ENCODE measurements around the gene TMED1. TPM values are rescaled to one million over a fixed set of nuclear protein-coding genes. Genes with fewer than 3 reads are reported as not detected.

The TMED1 gene
- total RNA-seq, 1 donor from 2014 or later: 20.4 TPM

- intact Hi-C loops (cut with DNase I): no loop called here
- peaks cover 0 to 31% of the 10 kb centered on the region in 2 donors for H3K36me3 ChIP-seq
These were observed 5.6 kb downstream of the TMED1 start for GRCh38 chr19:10830370-10830769.

DNA sequence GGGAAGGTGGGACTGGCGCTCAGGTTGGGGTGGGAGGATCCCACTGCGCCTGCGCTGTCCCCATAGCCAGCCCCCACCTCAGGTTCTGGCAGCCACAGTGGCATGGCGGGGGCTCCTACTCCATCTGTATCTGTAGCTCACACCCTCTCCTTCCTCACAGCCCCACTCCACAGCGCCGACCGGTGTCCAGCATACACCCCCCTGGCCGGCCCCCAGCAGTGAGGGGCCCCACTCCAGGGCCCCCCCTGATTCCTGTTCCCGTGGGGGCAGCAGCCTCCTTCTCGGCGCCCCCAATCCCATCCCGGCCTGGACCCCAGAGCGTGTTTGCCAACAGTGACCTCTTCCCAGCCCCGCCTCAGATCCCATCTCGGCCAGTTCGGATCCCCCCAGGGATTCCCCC is 6.0 kb downstream of the TMED1 start:
- no peak overlapping the region for H3K27ac ChIP-seq
- H3K27me3 ChIP-seq: no peaks in the 10 kb centered on the region
- TF ChIP-seq, protein P1, sequence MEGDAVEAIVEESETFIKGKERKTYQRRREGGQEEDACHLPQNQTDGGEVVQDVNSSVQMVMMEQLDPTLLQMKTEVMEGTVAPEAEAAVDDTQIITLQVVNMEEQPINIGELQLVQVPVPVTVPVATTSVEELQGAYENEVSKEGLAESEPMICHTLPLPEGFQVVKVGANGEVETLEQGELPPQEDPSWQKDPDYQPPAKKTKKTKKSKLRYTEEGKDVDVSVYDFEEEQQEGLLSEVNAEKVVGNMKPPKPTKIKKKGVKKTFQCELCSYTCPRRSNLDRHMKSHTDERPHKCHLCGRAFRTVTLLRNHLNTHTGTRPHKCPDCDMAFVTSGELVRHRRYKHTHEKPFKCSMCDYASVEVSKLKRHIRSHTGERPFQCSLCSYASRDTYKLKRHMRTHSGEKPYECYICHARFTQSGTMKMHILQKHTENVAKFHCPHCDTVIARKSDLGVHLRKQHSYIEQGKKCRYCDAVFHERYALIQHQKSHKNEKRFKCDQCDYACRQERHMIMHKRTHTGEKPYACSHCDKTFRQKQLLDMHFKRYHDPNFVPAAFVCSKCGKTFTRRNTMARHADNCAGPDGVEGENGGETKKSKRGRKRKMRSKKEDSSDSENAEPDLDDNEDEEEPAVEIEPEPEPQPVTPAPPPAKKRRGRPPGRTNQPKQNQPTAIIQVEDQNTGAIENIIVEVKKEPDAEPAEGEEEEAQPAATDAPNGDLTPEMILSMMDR (IDR thresholded peaks at IDR 0.05): no peak
- TF ChIP-seq POLR2A (IDR thresholded peaks at IDR 0.05) (no peak), POLR2AphosphoS5 (IDR thresholded peaks at IDR 0.05; ENCODE audit: insufficient read depth in 1 of 2, low read depth in 1 of 2) (no peak)
- H3K36me3 ChIP-seq: peaks cover 0 to 35% of the 10 kb centered on the region in 2 donors
- intact Hi-C loops (cut with DNase I): no loop called here
- no peaks in the 10 kb centered on the region for H3K9me3 ChIP-seq
- DNase-seq (ENCODE audit: extremely low spot score in 2 of 2): no peak
- H3K4me3 ChIP-seq: no peak overlapping the region
- H3K4me1 ChIP-seq: peaks cover 4% of the 10 kb centered on the region

More at GRCh38 chr19:10830370-10830769, 5.6 kb downstream of the TMED1 start:
- H3K9me3 ChIP-seq: no peaks in the 10 kb centered on the region
- TF ChIP-seq, protein P1 (IDR thresholded peaks at IDR 0.05): no peak
- TF ChIP-seq POLR2A (IDR thresholded peaks at IDR 0.05) (no peak), POLR2AphosphoS5 (IDR thresholded peaks at IDR 0.05; ENCODE audit: insufficient read depth in 1 of 2, low read depth in 1 of 2) (no peak)
- peaks cover 8% of the 10 kb centered on the region for H3K4me1 ChIP-seq
- no peak for DNase-seq (ENCODE audit: extremely low spot score in 2 of 2)
- no peak overlapping the region for H3K27ac ChIP-seq
- H3K27me3 ChIP-seq: no peaks in the 10 kb centered on the region
- H3K4me3 ChIP-seq: no peak overlapping the region

GRCh38 chr19:10828981-10829821 is 6.8 kb downstream of the TMED1 start:
- Histone ChIP-seq H3K4me3 (no peak overlapping the region), H3K9me3 (no peaks in the 10 kb centered on the region), H3K4me1 (no peaks in the 10 kb centered on the region), H3K36me3 (peaks cover 0 to 43% of the 10 kb centered on the region in 2 donors), H3K27me3 (no peaks in the 10 kb centered on the region), H3K27ac (no peak overlapping the region)
- no peak for DNase-seq (ENCODE audit: extremely low spot score in 2 of 2)
- intact Hi-C loops (cut with DNase I): no loop called here
- TF ChIP-seq POLR2A (IDR thresholded peaks at IDR 0.05): no peak
- peak in 1 of 2 donors; percentile 21 for TF ChIP-seq POLR2AphosphoS5 (IDR thresholded peaks at IDR 0.05; ENCODE audit: insufficient read depth in 1 of 2, low read depth in 1 of 2)

GRCh38 chr19:10826846-10827245 is 9.2 kb downstream of the TMED1 start:
- H3K27ac ChIP-seq: no peak overlapping the region
- intact Hi-C loops (cut with DNase I): no loop called here
- H3K36me3 ChIP-seq: peaks cover 0 to 60% of the 10 kb centered on the region in 2 donors
- H3K4me1 ChIP-seq: no peaks in the 10 kb centered on the region
- no peak for DNase-seq (ENCODE audit: extremely low spot score in 2 of 2)
- TF ChIP-seq POLR2AphosphoS5 (IDR thresholded peaks at IDR 0.05; ENCODE audit: insufficient read depth in 1 of 2, low read depth in 1 of 2) (no peak), POLR2A (IDR thresholded peaks at IDR 0.05) (no peak)
- TF ChIP-seq, protein P1 (IDR thresholded peaks at IDR 0.05): no peak
- no peaks in the 10 kb centered on the region for H3K27me3 ChIP-seq
- no peak overlapping the region for H3K4me3 ChIP-seq
- H3K9me3 ChIP-seq: no peaks in the 10 kb centered on the region

DNA sequence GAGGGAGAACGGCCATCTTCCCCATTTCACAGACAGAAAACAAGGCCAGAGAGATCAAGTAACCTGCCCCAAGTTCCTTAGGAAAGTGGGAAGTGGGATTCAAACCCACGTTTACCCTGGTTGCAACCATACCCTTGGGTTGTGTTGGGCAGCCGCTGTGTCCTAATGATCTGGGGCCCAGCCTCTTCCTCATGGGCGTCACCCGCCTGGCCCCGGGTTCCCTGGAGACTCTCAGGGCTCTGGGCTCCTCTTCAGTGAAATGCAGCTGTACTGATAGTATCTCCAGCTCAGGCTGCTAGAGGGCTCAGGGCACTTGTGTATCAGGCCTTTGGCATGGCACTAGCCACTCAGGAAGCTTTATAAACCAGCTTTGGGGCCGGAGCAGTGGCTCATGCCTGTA is 9.8 kb downstream of the TMED1 start:
- Histone ChIP-seq H3K36me3 (peaks cover 0 to 63% of the 10 kb centered on the region in 2 donors), H3K27me3 (no peaks in the 10 kb centered on the region)
- intact Hi-C loops (cut with DNase I): no loop called here

More for the DNA sequence above, 9.8 kb downstream of the TMED1 start:
- DNase-seq (ENCODE audit: extremely low spot score in 2 of 2): no peak
- H3K9me3 ChIP-seq: no peaks in the 10 kb centered on the region
- TF ChIP-seq, protein P1 (IDR thresholded peaks at IDR 0.05): no peak
- TF ChIP-seq POLR2AphosphoS5 (IDR thresholded peaks at IDR 0.05; ENCODE audit: insufficient read depth in 1 of 2, low read depth in 1 of 2): no peak
- TF ChIP-seq POLR2A (IDR thresholded peaks at IDR 0.05): no peak
- no peak overlapping the region for H3K4me3 ChIP-seq
- H3K27ac ChIP-seq: no peak overlapping the region
- H3K4me1 ChIP-seq: no peaks in the 10 kb centered on the region

Data from vagina (tissue), 2 donors.